Coronary artery (tissue), 2 donors: Measurements from ENCODE around the gene GNA12.
A peak's percentile ranks its signal among the peaks of the same experiment; 100 is the strongest.

Experiments
- DNase-seq: peaks from one replicate; pipeline ENCODE4 v3.0.0-alpha.2; 2017; ENCODE audit warnings: low spot score
- H3K27ac ChIP-seq, 2 donors: fragments of 200-600 bp; sonication (generic); one replicate each; pipeline ENCODE4 v1.5.1; 2016 to 2019
- H3K4me3 ChIP-seq: fragments of 200-600 bp; sonication (generic); 2 replicates; pipeline ENCODE4 v1.5.1; 2016; ENCODE audit warnings: mild to moderate bottlenecking, moderate library complexity
- CTCF ChIP-seq: fragments of 200-600 bp; sonication (generic); IDR thresholded peaks from one replicate; pipeline ENCODE4 v1.5.1; 2019; ENCODE audit warnings: antibody characterized with exemption

The GNA12 gene

GRCh38 chr7:2705371-2706096 is 138.6 kb downstream of the GNA12 start:
- no peak for TF ChIP-seq CTCF
- DNase-seq: no peak
- no peak overlapping the region for H3K27ac ChIP-seq
- no peak overlapping the region for H3K4me3 ChIP-seq

GRCh38 chr7:2702594-2702957 is 141.5 kb downstream of the GNA12 start:
- no peak for TF ChIP-seq CTCF
- Histone ChIP-seq H3K4me3 (no peak overlapping the region), H3K27ac (peak overlapping the region; percentile 13 to 81)
- no peak for DNase-seq

- DNase-seq: peak; percentile 88
- Histone ChIP-seq H3K4me3 (peak overlapping the region; percentile 18), H3K27ac (peak overlapping the region; percentile 31 to 81)
- no peak for TF ChIP-seq CTCF
Measured at GRCh38 chr7:2701832-2702593, 142.1 kb downstream of the GNA12 start.

GRCh38 chr7:2701424-2701823 is 142.7 kb downstream of the GNA12 start:
- peak overlapping the region; percentile 31 to 81 for H3K27ac ChIP-seq
- peak overlapping the region; percentile 18 for H3K4me3 ChIP-seq
- no peak for TF ChIP-seq CTCF
- no peak for DNase-seq

- no peak for TF ChIP-seq CTCF
- DNase-seq: no peak
- H3K27ac ChIP-seq: no peak overlapping the region
- H3K4me3 ChIP-seq: no peak overlapping the region
Measured at GRCh38 chr7:2700141-2700850, 143.8 kb downstream of the GNA12 start.

- no peak for TF ChIP-seq CTCF
- Histone ChIP-seq H3K27ac (no peak overlapping the region), H3K4me3 (no peak overlapping the region)
- no peak for DNase-seq
Measured at GRCh38 chr7:2699289-2699620, 144.9 kb downstream of the GNA12 start.
